SHP77 (cell line): ENCODE data around the gene PLPPR3.
"Not testable (repeated sequence)": the region's sequence is repeated elsewhere in the genome, so short reads cannot be mapped to it uniquely, and the experiment has no call there.

Experiments used
- DNase-seq, 2 experiments: peaks; one replicate each; lab custom pipeline; 2025; lab: John Stamatoyannopoulos, UW

The PLPPR3 gene

GRCh38 chr19:827710-828321, 6.1 kb upstream of the PLPPR3 start, which contains the start of gene AZU1:
Gene AZU1, plus strand, starts transcription at chr19:827837. Its CDS starts 10 bp downstream, at chr19:827847.
- DNase-seq = no peak

- DNase-seq = no peak
These were observed 5.6 kb upstream of the PLPPR3 start for GRCh38 chr19:827314-827709.

- DNase-seq = no peak
These were observed 4.3 kb upstream of the PLPPR3 start for GRCh38 chr19:825897-826644.

- no peak for DNase-seq
These were observed 3.1 kb upstream of the PLPPR3 start for GRCh38 chr19:824885-825284.

GRCh38 chr19:823565-824121, 1.9 kb upstream of the PLPPR3 start:
- no peak for DNase-seq

GRCh38 chr19:821231-821824, 427 bp downstream of the PLPPR3 start:
- no peak for DNase-seq

GRCh38 chr19:820212-820611, 1.5 kb downstream of the PLPPR3 start:
- not testable (repeated sequence) for DNase-seq

GRCh38 chr19:816500-816857, 5.3 kb downstream of the PLPPR3 start:
- no peak for DNase-seq

GRCh38 chr19:815775-816499, 5.8 kb downstream of the PLPPR3 start:
- DNase-seq = no peak

- DNase-seq = no peak
These were observed 6.5 kb downstream of the PLPPR3 start for GRCh38 chr19:815079-815774.

- DNase-seq = no peak
These were observed 7.3 kb downstream of the PLPPR3 start for GRCh38 chr19:814152-815078.

GRCh38 chr19:813219-814151, 8.3 kb downstream of the PLPPR3 start:
- no peak for DNase-seq

- DNase-seq = no peak
These were observed 9.0 kb downstream of the PLPPR3 start for GRCh38 chr19:812747-813218.

GRCh38 chr19:812049-812746, 9.6 kb downstream of the PLPPR3 start:
- DNase-seq = no peak

- no peak for DNase-seq
These were observed 10.2 kb downstream of the PLPPR3 start for GRCh38 chr19:811506-812048.

GRCh38 chr19:810883-811489, 10.8 kb downstream of the PLPPR3 start:
- no peak for DNase-seq

- DNase-seq = no peak
These were observed 11.5 kb downstream of the PLPPR3 start for GRCh38 chr19:810077-810855.
